Measurements from ENCODE around the gene TMEM44. TPM values are rescaled to one million over a fixed set of nuclear protein-coding genes. Genes with fewer than 3 reads are reported as not detected.

Gene TMEM44
- total RNA-seq = 15.5 and 23.9 TPM in 2 replicates

GRCh38 chr3:194633349-194634004 lies at the start of gene TMEM44:
TSS of gene TMEM44 (minus strand) at chr3:194633419. CDS start at chr3:194633215, 204 bp downstream.

GRCh38 chr3:194671900-194672808 lies 38.9 kb upstream of the TMEM44 start, which contains the start of gene LSG1:
TSS of gene LSG1 (minus strand) at chr3:194672191. CDS start at chr3:194672162, 29 bp downstream.

Small RNA genes lying within 50 kb of the gene (small RNA-seq; reads per million reads assigned to genes)
- not detected for gene AC046143.2

Other genes starting within 250 kb of the TMEM44 start
- not detected in 2 replicates for gene GP5, start 234.2 kb downstream of the TMEM44 start, total RNA-seq
- 47.1 and 73.9 TPM in 2 replicates for gene ATP13A3, start 146.4 kb downstream of the TMEM44 start, total RNA-seq
- 21.8 and 24.7 TPM in 2 replicates for gene LSG1, start 38.8 kb upstream of the TMEM44 start, total RNA-seq
- 0.22 and 0.39 TPM in 2 replicates for gene FAM43A, start 52.5 kb upstream of the TMEM44 start, total RNA-seq